AG09319 (cell line): ENCODE data around the gene ZBTB48.
A peak's percentile ranks its signal among the peaks of the same experiment; 100 is the strongest.

Experiments used
- DNase-seq: peaks from one replicate; pipeline ENCODE4 v3.0.0-alpha.2; 2010; ENCODE audit warnings: low read depth; ENCODE audit errors: extremely low read depth
- TF ChIP-seq, protein P1 (sequence below): IDR thresholded peaks from 2 replicates; pipeline ENCODE4 v1.5.1; 2011; ENCODE audit warnings: low read depth, mild to moderate bottlenecking, inconsistent platforms, low read length, moderate library complexity

Gene ZBTB48

DNA sequence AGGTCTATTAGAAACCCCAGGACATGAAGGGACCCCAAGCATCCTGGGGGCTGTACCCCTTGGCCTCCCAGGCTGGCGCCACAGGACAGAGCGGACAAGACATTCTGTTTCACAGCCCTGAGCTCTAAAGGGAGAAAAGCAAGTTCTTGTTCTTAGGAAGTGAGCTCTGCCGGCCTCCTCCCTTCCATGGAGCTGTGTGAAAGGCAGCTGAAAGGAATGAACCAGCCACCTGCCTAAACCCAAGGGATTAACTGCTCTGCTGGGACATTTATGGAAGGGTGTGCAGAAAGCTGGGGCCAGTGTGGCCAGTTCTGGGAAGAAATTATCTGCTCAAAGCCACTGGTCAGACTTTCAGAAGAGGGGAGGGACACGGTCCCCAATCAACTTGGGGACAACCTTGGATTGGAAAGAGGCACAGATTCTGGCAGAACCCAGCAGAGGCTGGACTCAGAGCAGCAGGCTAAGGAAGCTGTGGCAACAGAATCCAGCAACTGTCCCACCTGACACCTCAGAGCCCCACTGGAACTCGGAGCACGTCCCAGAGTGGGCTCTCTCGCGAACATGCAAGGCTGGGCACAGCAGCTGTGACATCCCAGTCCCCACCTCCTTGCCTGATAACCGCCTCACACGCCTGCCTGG is 20.7 kb downstream of the ZBTB48 start:
- no peak for DNase-seq
- TF ChIP-seq, protein P1, sequence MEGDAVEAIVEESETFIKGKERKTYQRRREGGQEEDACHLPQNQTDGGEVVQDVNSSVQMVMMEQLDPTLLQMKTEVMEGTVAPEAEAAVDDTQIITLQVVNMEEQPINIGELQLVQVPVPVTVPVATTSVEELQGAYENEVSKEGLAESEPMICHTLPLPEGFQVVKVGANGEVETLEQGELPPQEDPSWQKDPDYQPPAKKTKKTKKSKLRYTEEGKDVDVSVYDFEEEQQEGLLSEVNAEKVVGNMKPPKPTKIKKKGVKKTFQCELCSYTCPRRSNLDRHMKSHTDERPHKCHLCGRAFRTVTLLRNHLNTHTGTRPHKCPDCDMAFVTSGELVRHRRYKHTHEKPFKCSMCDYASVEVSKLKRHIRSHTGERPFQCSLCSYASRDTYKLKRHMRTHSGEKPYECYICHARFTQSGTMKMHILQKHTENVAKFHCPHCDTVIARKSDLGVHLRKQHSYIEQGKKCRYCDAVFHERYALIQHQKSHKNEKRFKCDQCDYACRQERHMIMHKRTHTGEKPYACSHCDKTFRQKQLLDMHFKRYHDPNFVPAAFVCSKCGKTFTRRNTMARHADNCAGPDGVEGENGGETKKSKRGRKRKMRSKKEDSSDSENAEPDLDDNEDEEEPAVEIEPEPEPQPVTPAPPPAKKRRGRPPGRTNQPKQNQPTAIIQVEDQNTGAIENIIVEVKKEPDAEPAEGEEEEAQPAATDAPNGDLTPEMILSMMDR, result no peak

DNA sequence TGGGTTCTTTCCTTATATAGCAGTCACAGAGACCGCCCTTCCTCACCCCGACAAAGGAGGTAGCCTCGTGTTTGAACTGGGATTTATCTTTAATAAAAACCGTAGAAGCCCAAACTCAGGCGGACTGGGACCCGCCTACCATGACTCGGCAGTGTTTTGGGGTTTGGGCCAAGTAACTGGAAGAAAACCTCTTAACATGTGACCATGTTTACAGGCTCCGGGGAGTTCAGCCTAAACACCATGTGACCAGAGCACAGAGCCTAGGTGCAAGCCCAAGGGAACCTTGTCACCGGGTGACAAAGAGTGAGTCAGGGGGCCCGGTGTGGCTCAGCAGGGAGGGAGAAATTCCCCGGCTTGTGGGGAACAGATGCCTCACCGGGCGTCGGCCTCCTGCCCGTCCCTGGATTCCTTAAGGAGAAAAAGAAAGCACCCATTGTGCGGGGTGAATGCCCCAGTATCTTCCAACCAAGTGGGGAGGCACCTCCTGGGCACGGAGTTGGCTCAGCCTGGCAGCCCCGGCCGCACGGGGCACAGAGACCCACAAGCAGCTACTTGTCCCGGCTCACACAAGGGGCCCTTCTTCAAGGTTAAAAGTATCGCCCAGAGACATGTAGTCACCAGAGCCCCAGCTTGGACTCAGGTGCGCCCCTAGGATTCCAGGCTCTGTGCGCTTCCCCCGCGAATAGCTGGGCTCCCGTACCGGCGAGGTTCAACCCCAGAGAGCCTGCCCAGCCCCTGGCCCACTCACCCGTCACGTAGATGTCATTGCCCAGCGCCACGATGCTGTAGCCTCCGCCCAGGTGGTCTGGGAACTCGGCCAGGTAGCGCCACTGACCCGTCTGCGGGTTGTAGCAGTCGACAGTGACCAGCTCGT is 21.5 kb downstream of the ZBTB48 start:
- peak; percentile 79 for DNase-seq
- TF ChIP-seq, protein P1, result no peak; the same call in 1 of the 2 replicates

DNA sequence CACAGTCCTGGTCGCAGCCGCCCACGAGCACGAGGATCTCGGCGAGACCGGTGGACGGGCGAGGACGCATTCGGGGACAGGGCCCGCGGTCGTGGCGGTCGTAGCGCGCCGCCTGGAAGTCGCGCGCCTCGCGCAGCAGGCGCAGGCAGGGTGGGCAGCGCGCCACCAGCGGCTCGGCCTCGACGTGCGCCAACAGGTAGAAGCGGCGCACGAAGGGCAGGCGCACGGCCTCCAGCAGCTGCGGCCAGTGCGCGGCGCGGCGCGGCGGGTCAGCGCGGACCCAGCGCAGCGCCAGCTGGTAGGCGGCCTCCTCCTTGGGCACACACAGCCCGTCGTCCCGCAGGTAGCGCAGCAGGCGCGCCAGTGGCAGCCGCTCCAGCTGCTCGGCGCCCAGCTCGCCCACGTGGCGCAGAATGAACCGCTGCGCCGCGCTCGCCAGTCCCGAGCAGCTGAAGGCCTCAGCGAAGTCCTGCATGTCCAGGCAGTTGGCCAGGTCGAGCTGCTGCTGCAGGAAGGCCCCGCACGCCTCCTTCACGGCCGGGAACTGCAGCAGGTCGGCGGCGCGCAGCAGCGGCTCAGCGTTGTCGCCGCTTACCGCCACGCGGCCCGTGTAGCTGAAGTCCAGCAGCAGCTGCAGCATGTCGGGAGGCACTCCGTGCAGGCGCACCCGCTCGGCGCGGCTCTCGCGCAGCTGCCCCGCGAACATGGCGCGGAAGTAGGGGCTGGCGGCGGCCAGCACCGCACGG is 22.3 kb downstream of the ZBTB48 start:
- TF ChIP-seq, protein P1, result no peak
- no peak for DNase-seq

DNA sequence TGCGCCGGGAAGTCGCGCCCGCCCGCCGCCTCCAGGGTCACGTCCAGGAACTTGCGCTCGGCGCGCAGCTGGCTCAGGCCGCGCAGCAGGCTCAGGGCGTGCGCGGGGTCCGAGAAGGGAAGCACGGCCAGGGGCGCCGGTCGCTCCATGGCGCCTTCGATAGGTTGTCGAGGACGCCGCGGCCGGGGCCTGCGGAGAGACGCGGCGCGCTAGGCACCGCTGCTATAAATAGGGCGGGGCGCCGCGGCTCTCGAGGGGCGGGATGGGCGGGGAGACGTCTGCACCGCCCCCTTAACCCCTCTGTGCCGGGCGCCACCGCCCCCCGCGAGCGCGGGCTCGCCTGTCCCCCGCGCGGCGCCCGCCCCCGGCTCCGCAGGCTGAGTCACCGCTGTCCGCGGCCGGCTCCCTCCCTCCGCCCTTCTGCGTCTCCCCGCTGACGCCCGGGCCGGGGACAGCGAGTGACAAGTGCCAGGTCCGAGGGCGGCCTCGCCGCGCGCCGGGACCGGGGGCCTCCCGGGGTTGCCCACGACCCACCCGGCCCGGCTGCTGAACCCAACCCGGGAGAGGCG is 23.0 kb downstream of the ZBTB48 start, which contains the start of gene KLHL21:
Gene KLHL21, minus strand, starts transcription at position 201 of the 569 bp plus-strand sequence. Its CDS starts 52 bp downstream, at position 149.
- peak; percentile 73 for DNase-seq
- TF ChIP-seq, protein P1, result no peak

DNA sequence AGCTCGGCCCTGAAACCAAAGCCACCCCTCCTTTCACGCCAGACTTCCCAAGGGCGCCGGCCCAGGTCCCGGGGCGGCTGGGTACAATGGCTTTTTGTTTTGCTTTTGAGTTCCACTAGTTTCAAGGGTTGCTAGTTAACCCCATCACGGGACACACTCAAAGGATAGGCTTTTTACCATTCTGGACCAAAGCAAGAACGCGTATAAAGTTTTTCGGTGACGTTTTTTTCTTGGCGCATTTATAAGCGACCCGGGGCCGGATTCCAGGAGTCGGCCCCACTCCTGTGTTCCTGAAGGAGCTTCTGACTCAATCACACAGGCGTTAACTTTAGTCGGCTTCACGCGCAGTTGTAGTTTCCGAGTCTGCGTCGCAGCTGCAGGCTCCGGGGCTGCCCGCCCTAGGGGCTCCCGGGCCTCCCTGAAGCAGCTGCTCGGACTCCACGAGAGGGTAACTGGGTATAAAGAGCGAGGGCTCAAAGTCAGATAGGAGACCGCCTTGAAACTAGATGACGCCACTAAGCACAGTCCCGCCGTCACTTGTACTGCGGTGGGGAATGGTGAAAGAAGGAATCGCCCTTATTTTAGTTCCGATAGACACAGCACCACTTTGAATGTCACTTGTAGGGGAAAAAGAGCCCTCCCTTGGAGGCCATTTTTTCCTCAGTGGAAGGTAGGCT is 23.6 kb downstream of the ZBTB48 start:
- no peak for DNase-seq
- TF ChIP-seq, protein P1, result no peak

DNA sequence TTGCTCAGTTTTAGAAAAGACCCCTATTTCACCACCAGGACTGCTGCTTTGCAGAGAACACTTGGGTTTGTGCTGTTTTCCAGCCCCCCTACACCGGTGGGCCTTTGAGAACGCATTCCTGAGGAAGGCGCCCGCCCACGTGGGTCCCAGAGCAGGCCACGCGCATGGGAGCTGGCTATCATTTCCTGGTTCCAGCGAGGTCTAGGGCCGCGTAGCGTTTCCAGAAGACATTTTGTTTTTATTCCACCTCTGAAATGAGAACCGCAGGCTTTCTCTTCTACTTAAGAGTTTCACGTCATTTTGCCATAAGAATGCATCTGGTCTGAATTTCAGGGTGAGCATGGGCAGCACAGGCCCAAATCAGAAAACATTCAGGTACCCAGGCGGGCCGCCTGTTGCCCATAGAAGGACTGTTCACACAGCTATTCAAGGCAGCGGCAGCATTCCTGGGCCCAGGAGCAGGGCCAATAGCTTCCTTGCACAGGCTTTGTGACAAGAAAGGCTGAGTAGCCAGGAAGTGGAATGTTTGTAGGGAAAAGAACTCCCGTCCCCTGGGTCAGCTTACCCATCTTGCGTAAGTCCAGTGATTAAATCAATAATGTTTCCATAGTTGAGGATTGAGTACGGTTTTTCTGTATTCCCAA is 24.2 kb downstream of the ZBTB48 start:
- DNase-seq, result peak; percentile 79
- TF ChIP-seq, protein P1, result no peak
